Body of pancreas (tissue), 4 donors: ENCODE results near the gene SUV39H1. TPM values are rescaled to one million over a fixed set of nuclear protein-coding genes. Genes with fewer than 3 reads are reported as not detected.

ENCODE experiments used
- ATAC-seq: fragments of 150-250 bp; one replicate; pipeline ENCODE4 v1.9.1; 2016
- DNase-seq, 4 donors: peaks; one replicate each; pipeline ENCODE4 v3.0.0-alpha.2; 2019
- H3K27ac ChIP-seq, 4 donors: fragments of 200-600 bp; sonication (generic); 1 replicate in 3 of 4; 2 replicates in 1 of 4; pipeline versions ENCODE4 v1.5.1 to v1.6.1; 2016 to 2019; ENCODE audit warnings: mild to moderate bottlenecking in 1 of 4, mixed read lengths in 1 of 4, moderate library complexity in 1 of 4
- H3K27me3 ChIP-seq, 2 donors: fragments of 200-600 bp; sonication (generic); one replicate each; pipeline ENCODE4 v1.6.0; 2016; ENCODE audit warnings: mild to moderate bottlenecking in 1 of 2
- H3K36me3 ChIP-seq, 2 donors: fragments of 200-600 bp; sonication (generic); replicated peaks in 1 of 2; 2 replicates each; pipeline ENCODE4 v1.5.1; 2016; ENCODE audit warnings: low read depth in 2 of 2; ENCODE audit not compliant: insufficient read depth in 1 of 2
- H3K4me1 ChIP-seq: fragments of 200-600 bp; sonication (generic); one replicate; pipeline ENCODE4 v1.6.0; 2016
- H3K4me3 ChIP-seq, 2 donors: fragments of 200-600 bp; sonication (generic); 1 replicate in 1 of 2; 2 replicates in 1 of 2; pipeline ENCODE4 v1.5.1; 2016 to 2019
- H3K9me3 ChIP-seq, 3 donors: fragments of 200-600 bp; sonication (generic); 1 replicate in 2 of 3; 2 replicates in 1 of 3; pipeline ENCODE4 v1.5.1; 2016
- CTCF ChIP-seq, 7 experiments: fragments of 450-650 bp in 4 of 7; fragments of 200-600 bp in 3 of 7; sonication (generic) in 3 of 7; IDR thresholded peaks; one replicate each; pipeline ENCODE4 v1.5.1; 2016 to 2019; ENCODE audit warnings: antibody characterized with exemption in 7 of 7
- POLR2A ChIP-seq, 3 donors: fragments of 450-650 bp; IDR thresholded peaks; one replicate each; pipeline ENCODE4 v1.6.1; 2016; ENCODE audit warnings: antibody characterized with exemption in 3 of 3, mild to moderate bottlenecking in 2 of 3
- WGBS, 2 donors: methylation state at CpG; one replicate each; pipeline ENCODE4 v1.1.5; 2017; 5-methylcytosine and 5-hydroxymethylcytosine counted together
- intact Hi-C: fragments of 100-400 bp; cut with DNase I; formaldehyde crosslinking; loops from one replicate; pipeline ENCODE4 v1.15.1; 2023
- total RNA-seq, 2 donors: library from RNA; depleted of rRNA; stranded (reverse); fragments of >200 nt; gene quantifications; one replicate each; pipeline ENCODE4 v1.1.0, GENCODE V29; 2016

SUV39H1 gene
- total RNA-seq, 2 donors from 2014 or later: 2.1 to 2.6 TPM

DNA sequence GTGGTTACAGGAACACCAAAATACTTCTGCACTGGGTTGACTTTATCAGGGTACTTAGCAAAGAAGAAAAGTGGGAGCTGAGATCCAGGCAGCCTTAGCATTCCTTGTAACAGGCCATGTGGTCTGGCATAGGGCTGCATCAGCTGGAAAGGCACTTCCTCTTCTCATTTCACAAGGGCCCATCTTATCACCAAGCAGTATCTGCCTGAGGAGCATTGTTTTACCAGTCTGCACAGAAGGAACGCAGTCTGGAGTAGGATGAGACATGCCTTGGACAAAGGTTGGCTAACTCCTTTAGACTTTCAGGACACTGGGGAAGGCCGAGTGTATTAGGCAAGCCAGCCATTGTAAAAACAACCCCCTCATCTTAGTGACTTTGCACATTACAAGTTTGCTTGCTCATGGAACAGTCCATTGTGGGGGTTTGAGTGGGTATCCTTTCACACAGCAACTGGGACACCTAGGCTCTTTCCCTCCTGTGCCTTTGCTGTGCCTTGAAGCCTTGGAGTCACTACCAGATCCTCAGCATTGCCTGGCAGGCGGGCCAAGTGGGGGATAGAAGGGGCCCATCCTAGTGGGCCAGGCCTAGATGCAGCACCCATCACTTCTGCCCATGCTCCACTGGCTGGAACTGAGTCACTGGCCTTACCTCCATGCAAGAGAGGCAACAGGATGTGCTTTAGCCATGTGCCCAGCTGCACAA is 4.6 kb downstream of the SUV39H1 start:
- no peak overlapping the region for H3K27ac ChIP-seq
- H3K4me1 ChIP-seq: no peaks in the 10 kb centered on the region
- no peaks in the 10 kb centered on the region for H3K9me3 ChIP-seq
- no peak for ATAC-seq
- DNase-seq: no peak
- H3K27me3 ChIP-seq: no peaks in the 10 kb centered on the region
- intact Hi-C loops: no loop called here
- TF ChIP-seq POLR2A (IDR thresholded peaks at IDR 0.05) (no peak), CTCF (IDR thresholded peaks at IDR 0.05) (no peak)
- WGBS, 2 donors: 74% methylated on average over 3 of the region's 3 CpGs; no CpG with 5 or more reads in 1 of the 2 donors
- no peak overlapping the region for H3K4me3 ChIP-seq
- H3K36me3 ChIP-seq: no peaks in the 10 kb centered on the region

DNA sequence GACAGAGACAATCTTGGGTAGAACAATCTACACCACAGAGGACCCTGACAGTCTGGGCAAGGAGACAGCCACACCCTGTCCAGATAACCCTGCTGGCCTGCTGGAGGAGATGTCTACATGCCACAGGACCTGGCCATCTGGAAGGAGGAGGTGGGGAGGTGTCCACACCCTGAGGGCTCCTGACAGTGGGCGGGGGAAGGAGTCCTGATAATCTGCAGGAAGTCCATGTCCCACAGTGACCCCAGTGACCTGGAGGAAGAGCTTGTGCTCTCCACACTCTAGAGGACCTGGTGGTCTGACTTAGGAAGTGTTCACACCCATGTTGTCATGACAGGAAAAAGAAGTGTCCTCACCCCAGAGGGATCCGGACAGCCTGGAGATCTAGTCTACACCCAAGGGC is 5.5 kb downstream of the SUV39H1 start:
- ATAC-seq: no peak
- TF ChIP-seq CTCF (IDR thresholded peaks at IDR 0.05) (no peak), POLR2A (IDR thresholded peaks at IDR 0.05) (no peak)
- intact Hi-C loops: no loop called here
- Histone ChIP-seq H3K27ac (no peak overlapping the region), H3K9me3 (no peaks in the 10 kb centered on the region), H3K4me3 (no peak overlapping the region), H3K36me3 (no peaks in the 10 kb centered on the region), H3K4me1 (no peaks in the 10 kb centered on the region), H3K27me3 (no peaks in the 10 kb centered on the region)
- WGBS, 2 donors: 62% methylated on average over 2 of the region's 2 CpGs; no CpG with 5 or more reads in 1 of the 2 donors
- no peak for DNase-seq

GRCh38 chrX:48702716-48703115 is 6.2 kb downstream of the SUV39H1 start:
- intact Hi-C loops: no loop called here
- TF ChIP-seq CTCF (IDR thresholded peaks at IDR 0.05): no peak
- TF ChIP-seq POLR2A (IDR thresholded peaks at IDR 0.05): no peak

GRCh38 chrX:48703228-48703627 is 6.7 kb downstream of the SUV39H1 start:
- Histone ChIP-seq H3K36me3 (no peaks in the 10 kb centered on the region), H3K9me3 (no peaks in the 10 kb centered on the region), H3K27me3 (no peaks in the 10 kb centered on the region), H3K4me3 (no peak overlapping the region), H3K27ac (no peak overlapping the region), H3K4me1 (no peaks in the 10 kb centered on the region)
- intact Hi-C loops: no loop called here
- WGBS, 2 donors: 86 to 87% methylated on average over 6 to 7 of the region's 7 CpGs
- no peak for DNase-seq
- TF ChIP-seq POLR2A (IDR thresholded peaks at IDR 0.05): no peak
- TF ChIP-seq CTCF (IDR thresholded peaks at IDR 0.05): no peak
- ATAC-seq: no peak

More at GRCh38 chrX:48702716-48703115, 6.2 kb downstream of the SUV39H1 start:
- Histone ChIP-seq H3K4me3 (no peak overlapping the region), H3K27ac (no peak overlapping the region), H3K9me3 (no peaks in the 10 kb centered on the region), H3K27me3 (no peaks in the 10 kb centered on the region), H3K4me1 (no peaks in the 10 kb centered on the region), H3K36me3 (no peaks in the 10 kb centered on the region)
- no peak for ATAC-seq
- 67 to 78% methylated on average over 3 to 4 of the region's 4 CpGs for WGBS, 2 donors
- DNase-seq: no peak
